GM18519 (cell line): ENCODE data around the gene VPS39.

Experiments
- ATAC-seq: cut with Tn5 transposase; IDR thresholded peaks from one replicate; pipeline ENCODE4 v1.9.1; 2021; ENCODE audit warnings: mild to moderate bottlenecking, moderate library complexity; ENCODE audit not compliant: unreplicated experiment, low FRiP score

Gene VPS39

DNA sequence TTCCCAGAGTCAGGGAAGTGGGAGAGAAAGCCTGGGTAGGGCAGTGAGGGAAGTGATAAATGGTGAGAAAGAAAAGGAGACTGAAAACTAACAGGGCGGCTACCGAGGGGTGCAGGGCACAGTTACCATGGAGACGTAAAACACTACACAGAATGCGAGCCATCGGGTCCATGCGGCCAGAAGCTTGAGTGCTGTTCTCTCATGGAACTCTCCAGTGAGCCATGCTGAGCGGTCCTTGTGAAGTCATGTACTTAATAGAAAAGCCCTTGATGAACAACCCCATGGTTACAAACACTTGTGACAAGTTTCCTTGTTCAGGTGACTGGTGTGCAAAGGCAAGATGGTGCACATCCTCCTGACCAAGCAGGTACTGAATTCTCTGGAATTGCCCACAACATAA lies 48.0 kb downstream of the VPS39 start:
- no peak for ATAC-seq

GRCh38 chr15:42159381-42160015 lies 48.6 kb downstream of the VPS39 start:
- ATAC-seq, result no peak

GRCh38 chr15:42158941-42159340 lies 49.2 kb downstream of the VPS39 start:
- ATAC-seq, result no peak

GRCh38 chr15:42157981-42158765 lies 49.9 kb downstream of the VPS39 start:
- ATAC-seq, result no peak

DNA sequence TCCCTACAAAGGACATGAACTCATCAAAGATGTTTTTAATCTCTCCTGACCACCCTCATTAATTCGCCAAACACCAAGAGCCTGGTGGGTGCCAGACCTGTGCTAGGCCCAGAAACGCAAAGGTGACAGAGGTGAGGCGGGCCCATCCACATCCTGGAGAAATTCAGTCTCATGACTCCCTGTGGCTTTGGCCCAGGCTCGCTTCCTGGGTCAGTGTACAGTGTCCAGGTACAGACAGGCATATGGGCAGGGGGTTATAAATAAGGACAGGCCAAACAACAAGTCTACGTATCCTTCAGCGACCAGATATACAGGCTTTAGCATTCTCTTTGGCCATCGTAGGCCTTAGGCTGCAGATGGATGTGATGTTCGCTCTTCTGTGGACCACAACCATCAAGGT lies 50.7 kb downstream of the VPS39 start:
- no peak for ATAC-seq

DNA sequence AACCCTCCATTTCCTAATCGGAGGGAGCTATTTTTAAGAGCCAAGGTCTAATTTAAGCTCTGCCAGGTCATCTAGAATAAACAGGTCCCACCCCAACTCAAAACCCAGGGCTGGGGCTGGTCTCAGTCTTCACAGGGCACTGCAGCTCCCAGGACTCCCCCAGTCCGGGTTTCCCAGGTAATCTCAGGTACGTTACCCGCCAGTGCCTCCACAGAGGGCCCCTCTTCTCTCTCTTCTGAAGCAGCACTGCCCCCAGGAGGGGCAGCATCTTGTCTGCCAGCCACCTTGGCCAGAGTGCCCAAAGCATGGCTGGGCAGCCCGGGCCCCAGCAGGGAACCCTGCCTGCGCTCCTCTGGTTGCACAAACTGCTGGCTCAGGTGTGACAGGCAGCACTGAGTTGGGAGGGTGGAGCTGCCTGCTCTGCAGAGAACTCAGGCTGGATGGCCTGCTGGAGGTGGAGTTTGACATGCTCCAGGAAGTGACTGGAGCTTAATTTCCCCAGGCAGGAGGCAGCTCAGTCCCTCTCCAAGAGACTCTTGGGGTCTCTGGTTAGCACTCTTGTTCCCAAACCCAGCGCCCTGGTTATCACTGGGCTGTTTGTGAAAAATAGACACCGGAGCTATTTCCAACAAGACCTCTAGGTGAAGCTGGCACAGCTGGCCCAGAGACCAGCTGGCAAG lies 51.7 kb downstream of the VPS39 start, which contains the start of gene PLA2G4F:
TSS of gene PLA2G4F (minus strand) at position 394 of the 680 bp plus-strand sequence. CDS start at position 307, 87 bp downstream.
- no peak for ATAC-seq

- no peak for ATAC-seq
These were observed 52.4 kb downstream of the VPS39 start for GRCh38 chr15:42155546-42156242.

DNA sequence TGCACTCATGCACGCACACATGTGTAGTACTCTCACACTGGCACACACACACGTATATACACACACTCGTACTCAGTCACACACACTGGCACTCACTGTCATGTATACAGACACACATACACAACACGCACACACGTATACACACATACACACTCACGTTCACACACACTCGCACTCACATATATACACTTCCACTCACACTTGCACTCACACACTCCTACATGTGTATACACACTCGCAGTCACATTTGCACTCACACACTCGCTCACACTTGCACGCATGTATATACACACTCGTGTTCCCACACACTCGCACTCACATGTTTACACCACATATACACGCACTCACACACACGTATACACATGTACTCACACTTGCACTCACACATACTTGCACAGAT lies 53.1 kb downstream of the VPS39 start:
- no peak for ATAC-seq

DNA sequence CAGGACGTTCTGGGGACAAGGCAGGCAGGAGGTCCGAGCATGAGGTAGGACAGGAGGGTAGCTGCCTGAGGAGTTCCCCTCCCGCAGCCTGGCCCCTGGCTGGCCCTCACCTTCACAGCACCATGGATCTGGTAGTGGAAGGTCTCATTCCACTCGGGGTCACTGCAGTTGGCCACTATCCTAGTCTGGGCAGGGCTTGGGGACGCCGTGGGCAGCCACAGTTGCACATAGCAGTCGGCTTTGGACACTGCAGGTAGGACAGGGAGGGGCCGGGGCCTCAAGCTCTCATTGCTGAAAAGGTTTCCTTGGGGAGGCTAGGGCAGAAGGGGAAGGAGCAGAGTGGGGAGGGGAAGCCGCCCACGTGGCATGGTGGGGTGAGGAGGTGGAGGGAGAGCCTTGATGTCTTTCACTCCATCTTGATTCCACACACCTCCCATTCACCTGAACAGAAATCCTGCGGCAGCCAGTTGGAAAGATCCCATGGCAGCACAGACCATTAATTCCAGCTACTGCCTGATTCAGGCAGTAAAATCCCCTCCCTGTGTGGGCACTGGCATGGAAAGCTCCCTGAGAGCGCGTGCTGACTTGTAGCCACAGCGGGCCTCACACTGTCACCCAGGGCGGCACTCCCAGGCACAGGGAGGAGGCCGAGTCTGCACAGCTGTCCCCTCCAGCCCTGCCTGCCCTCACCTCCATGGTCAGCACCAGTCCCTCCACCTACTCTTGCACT lies 53.7 kb downstream of the VPS39 start:
- ATAC-seq, result no peak

DNA sequence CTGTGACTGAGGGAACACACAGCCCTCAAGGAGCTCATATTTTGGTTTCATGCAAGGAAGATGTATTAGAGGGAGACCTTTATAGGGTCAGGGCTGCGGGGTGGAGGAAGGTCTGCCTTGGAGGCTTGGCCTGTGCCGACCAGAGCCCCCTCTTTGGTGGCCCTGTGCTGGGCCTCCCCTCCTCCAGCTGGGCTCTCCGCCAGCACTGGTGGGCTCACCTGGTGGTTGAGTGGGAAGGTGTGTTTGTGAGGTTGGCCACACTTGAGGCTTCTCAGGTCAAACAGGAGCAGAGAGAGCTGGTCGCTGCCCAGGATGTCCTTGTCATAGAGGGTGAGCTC lies 54.3 kb downstream of the VPS39 start:
- ATAC-seq, result no peak

- no peak for ATAC-seq
These were observed 55.0 kb downstream of the VPS39 start for GRCh38 chr15:42152921-42153698.

- no peak for ATAC-seq
These were observed 55.7 kb downstream of the VPS39 start for GRCh38 chr15:42152196-42152920.

- ATAC-seq, result no peak
These were observed 56.4 kb downstream of the VPS39 start for GRCh38 chr15:42151736-42152135.

GRCh38 chr15:42151141-42151561 lies 57.0 kb downstream of the VPS39 start:
- no peak for ATAC-seq

- ATAC-seq, result no peak
These were observed 57.7 kb downstream of the VPS39 start for GRCh38 chr15:42150219-42150970.

- ATAC-seq, result no peak
These were observed 58.4 kb downstream of the VPS39 start for GRCh38 chr15:42149493-42150218.

GRCh38 chr15:42148808-42149492 lies 59.2 kb downstream of the VPS39 start:
- no peak for ATAC-seq
